Neutrophil (primary cell): ENCODE measurements around the gene PKP3.
"Not testable (repeated sequence)": the region's sequence is repeated elsewhere in the genome, so short reads cannot be mapped to it uniquely, and the experiment has no call there.

Experiments
- H3K27ac ChIP-seq: fragments of 200-600 bp; sonication (generic); 2 replicates; pipeline ENCODE4 v1.5.1; 2016; ENCODE audit warnings: mild to moderate bottlenecking, moderate library complexity
- H3K27me3 ChIP-seq: fragments of 200-600 bp; sonication (generic); 2 replicates; pipeline ENCODE4 v1.6.0; 2016; ENCODE audit warnings: mild to moderate bottlenecking
- H3K36me3 ChIP-seq: fragments of 200-600 bp; sonication (generic); 2 replicates; pipeline ENCODE4 v1.5.1; 2017
- H3K4me1 ChIP-seq, 2 experiments: fragments of 200-600 bp in 1 of 2; sonication (generic) in 1 of 2; 1 replicate in 1 of 2; 2 replicates in 1 of 2; pipeline versions ENCODE4 v1.5.1 to v1.6.1; 2013 to 2016; ENCODE audit warnings: low read depth in 1 of 2, low read length in 1 of 2, mild to moderate bottlenecking in 1 of 2, moderate library complexity in 1 of 2; ENCODE audit not compliant: control insufficient read depth in 1 of 2, insufficient read depth in 1 of 2
- H3K4me3 ChIP-seq, 2 experiments: fragments of 200-600 bp in 1 of 2; sonication (generic) in 1 of 2; 1 replicate in 1 of 2; 2 replicates in 1 of 2; pipeline ENCODE4 v1.5.1; 2013 to 2016; ENCODE audit warnings: low read depth in 1 of 2, low read length in 1 of 2, mild to moderate bottlenecking in 1 of 2, moderate library complexity in 1 of 2
- H3K9me3 ChIP-seq: fragments of 200-600 bp; sonication (generic); 2 replicates; pipeline ENCODE4 v1.5.1; 2016
- TF ChIP-seq, protein P1 (sequence below): fragments of 200-600 bp; sonication (generic); IDR thresholded peaks from 2 replicates; pipeline ENCODE4 v1.5.1; 2016; ENCODE audit warnings: antibody characterized with exemption

Gene PKP3, protein sequence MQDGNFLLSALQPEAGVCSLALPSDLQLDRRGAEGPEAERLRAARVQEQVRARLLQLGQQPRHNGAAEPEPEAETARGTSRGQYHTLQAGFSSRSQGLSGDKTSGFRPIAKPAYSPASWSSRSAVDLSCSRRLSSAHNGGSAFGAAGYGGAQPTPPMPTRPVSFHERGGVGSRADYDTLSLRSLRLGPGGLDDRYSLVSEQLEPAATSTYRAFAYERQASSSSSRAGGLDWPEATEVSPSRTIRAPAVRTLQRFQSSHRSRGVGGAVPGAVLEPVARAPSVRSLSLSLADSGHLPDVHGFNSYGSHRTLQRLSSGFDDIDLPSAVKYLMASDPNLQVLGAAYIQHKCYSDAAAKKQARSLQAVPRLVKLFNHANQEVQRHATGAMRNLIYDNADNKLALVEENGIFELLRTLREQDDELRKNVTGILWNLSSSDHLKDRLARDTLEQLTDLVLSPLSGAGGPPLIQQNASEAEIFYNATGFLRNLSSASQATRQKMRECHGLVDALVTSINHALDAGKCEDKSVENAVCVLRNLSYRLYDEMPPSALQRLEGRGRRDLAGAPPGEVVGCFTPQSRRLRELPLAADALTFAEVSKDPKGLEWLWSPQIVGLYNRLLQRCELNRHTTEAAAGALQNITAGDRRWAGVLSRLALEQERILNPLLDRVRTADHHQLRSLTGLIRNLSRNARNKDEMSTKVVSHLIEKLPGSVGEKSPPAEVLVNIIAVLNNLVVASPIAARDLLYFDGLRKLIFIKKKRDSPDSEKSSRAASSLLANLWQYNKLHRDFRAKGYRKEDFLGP

DNA sequence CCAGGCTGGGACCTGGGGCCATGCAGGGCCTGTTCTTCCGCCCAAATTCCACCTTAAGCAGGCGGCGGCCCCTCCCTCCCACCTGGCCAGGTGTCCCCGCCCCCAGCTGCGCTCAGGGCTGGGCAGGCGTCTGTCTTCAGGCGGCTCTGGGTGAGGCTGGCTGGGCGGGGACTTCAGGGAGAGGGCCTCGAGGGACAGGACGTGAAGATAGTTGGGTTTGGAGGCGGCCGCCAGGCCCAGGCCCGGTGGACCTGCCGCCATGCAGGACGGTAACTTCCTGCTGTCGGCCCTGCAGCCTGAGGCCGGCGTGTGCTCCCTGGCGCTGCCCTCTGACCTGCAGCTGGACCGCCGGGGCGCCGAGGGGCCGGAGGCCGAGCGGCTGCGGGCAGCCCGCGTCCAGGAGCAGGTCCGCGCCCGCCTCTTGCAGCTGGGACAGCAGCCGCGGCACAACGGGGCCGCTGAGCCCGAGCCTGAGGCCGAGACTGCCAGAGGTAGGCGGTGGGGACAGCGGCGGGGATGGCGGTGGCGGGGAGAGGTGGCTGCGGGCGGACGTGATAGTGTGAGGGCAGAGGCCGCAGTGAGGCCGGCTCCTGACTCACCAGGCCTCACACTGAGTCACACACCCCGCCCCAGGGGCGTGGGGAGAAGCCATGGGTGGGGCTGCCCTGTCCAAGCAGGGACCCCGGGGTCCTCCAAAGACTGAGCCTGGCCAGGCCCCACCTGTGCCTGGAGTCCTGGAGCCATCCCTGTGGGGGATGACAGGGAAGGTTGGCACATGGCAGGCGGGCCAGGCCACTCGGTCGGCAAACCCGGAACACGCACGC is at the start of gene PKP3:
Gene PKP3, plus strand, starts transcription at position 176 of the 824 bp plus-strand sequence. Its CDS starts 84 bp downstream, at position 260.
- Histone ChIP-seq H3K9me3 (no peaks in the 10 kb centered on the region), H3K4me3 (no peak within 1 kb of the TSS), H3K36me3 (no peaks in the 10 kb centered on the region), H3K27me3 (peaks cover 27% of the 10 kb centered on the region), H3K4me1 (peaks cover 0 to 8% of the 10 kb centered on the region in 2 experiments), H3K27ac (no peak within 1 kb of the TSS)
- TF ChIP-seq, protein P1, sequence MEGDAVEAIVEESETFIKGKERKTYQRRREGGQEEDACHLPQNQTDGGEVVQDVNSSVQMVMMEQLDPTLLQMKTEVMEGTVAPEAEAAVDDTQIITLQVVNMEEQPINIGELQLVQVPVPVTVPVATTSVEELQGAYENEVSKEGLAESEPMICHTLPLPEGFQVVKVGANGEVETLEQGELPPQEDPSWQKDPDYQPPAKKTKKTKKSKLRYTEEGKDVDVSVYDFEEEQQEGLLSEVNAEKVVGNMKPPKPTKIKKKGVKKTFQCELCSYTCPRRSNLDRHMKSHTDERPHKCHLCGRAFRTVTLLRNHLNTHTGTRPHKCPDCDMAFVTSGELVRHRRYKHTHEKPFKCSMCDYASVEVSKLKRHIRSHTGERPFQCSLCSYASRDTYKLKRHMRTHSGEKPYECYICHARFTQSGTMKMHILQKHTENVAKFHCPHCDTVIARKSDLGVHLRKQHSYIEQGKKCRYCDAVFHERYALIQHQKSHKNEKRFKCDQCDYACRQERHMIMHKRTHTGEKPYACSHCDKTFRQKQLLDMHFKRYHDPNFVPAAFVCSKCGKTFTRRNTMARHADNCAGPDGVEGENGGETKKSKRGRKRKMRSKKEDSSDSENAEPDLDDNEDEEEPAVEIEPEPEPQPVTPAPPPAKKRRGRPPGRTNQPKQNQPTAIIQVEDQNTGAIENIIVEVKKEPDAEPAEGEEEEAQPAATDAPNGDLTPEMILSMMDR = no peak

DNA sequence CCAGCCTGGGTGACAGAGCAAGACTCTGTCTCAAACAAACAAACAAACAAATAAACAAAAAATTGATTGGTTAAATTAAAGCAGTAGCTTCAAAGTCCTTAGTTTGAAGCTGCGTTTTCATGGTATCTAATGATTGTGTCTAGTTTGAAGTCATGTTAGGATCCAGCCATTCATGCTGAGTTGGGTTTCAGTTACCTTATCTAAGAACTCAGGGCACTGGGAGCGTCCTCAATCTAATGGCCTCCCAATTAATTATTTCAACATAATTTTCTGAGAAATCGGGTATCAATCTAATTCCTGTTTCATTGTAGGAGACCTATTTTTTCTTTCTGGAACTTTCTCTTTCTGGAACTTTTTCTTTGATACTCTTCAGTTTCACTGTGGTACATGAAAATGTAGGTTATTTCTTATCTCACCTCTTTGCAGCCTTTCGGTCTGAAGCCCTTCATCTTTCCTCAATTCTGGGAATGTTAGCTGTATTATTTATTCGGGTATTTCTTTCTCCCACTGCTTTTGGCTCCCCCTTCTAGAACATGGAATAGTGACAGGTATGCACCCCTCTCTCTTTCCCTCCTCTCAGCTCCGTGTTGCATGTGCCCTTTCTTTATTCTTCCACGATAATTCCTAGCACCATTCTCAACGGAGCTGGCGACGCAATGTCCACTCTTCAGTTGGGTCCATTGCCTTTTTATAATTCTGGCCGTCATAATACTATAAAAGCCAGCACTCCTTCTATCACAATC is 49.0 kb upstream of the PKP3 start:
- Histone ChIP-seq H3K4me1 (peaks cover 9 to 12% of the 10 kb centered on the region in 2 experiments), H3K9me3 (no peaks in the 10 kb centered on the region), H3K27ac (no peak overlapping the region), H3K27me3 (peaks cover 21% of the 10 kb centered on the region), H3K4me3 (no peak overlapping the region), H3K36me3 (no peaks in the 10 kb centered on the region)
- TF ChIP-seq, protein P1 = no peak

DNA sequence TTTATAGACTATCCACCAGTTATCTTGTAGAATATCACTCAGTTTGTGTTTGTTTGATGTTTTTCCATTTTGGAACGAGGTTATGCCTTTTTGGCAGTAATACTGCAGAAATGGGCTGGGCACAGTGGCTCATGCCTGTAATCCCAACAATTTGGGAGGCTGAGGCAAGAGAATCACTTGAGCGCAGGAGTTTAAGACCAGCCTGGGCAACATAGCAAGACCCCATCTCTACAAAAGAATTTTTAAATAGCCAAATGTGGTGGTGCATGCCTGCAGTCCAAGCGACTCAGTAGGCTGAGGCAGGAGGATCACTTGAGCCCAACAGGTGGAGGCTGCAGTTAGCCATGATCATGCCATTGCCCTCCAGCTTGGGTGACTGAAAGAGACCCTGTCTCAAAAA is 47.5 kb upstream of the PKP3 start:
- TF ChIP-seq, protein P1 = no peak
- no peak overlapping the region for H3K27ac ChIP-seq
- H3K9me3 ChIP-seq = no peaks in the 10 kb centered on the region
- H3K27me3 ChIP-seq = peaks cover 37% of the 10 kb centered on the region
- peaks cover 17 to 19% of the 10 kb centered on the region in 2 experiments for H3K4me1 ChIP-seq
- H3K4me3 ChIP-seq = no peak overlapping the region
- no peaks in the 10 kb centered on the region for H3K36me3 ChIP-seq

DNA sequence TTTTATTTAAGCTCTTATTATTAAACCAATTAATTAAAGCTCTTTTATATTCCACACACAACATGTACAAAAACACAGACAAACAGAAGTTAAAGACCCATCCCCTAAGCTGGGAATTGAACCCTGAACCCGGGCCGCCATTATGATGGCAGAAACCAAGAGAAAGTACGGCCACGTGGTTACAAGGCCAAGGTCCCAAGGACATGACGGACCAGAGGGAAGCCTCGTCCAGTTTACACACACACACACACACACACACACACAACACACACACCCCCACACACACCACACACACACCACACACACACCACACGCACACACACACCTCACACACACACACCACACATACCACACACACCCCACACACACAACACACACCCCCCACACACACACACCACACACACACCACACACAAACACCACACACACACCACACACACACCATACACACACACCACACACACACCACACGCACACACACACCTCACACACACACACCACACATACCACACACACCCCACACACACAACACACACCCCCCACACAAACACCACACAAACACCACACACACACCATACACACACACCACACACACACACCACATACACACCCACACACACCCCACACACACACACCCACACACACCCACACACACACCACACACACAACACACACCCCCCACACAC is 44.6 kb upstream of the PKP3 start:
- H3K4me3 ChIP-seq, H3K27ac ChIP-seq: not testable (repeated sequence)
- peaks cover 22 to 32% of the 10 kb centered on the region in 2 experiments for H3K4me1 ChIP-seq

DNA sequence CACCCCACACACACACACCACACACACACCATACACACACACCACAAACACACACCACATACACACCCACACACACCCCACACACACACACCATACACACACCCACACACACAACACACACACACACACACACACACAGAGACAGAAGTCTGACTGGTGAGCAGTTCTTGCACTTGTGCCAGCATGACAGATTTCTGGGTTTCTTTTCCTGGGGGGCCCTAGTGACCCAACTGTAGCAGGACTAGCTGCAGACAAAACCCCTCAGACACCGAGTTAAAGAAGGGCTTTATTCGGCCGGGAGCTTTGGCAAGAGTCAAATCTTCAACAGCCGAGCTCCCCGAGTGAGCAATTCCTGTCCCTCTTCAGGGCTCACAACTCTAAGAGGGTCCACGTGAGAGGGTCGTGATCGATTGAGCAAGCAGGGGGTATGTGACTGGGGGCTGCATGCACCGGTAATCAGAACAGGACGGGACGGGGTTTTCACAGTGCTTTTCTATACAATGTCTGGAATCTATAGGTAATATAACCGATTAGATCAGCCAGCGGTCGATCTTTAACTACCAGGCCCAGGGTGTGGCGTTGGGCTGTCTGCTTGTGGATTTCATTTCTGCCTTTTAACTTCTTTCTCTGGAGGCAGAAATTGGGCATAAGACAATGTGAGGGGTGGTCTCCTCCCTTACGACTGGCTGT is 43.8 kb upstream of the PKP3 start:
- not testable (repeated sequence) for H3K9me3 ChIP-seq, H3K36me3 ChIP-seq
- Histone ChIP-seq H3K27ac (peak overlapping the region; percentile 62), H3K27me3 (peaks cover 63% of the 10 kb centered on the region), H3K4me1 (peaks cover 24 to 39% of the 10 kb centered on the region in 2 experiments), H3K4me3 (peak overlapping the region in 1 of 2 experiments; percentile 50)

More for the DNA sequence above, 44.6 kb upstream of the PKP3 start:
- H3K36me3 ChIP-seq, H3K9me3 ChIP-seq: not testable (repeated sequence)
- peaks cover 62% of the 10 kb centered on the region for H3K27me3 ChIP-seq
